ENCODE results near the gene KBTBD7.

- TF ChIP-seq, protein P1, sequence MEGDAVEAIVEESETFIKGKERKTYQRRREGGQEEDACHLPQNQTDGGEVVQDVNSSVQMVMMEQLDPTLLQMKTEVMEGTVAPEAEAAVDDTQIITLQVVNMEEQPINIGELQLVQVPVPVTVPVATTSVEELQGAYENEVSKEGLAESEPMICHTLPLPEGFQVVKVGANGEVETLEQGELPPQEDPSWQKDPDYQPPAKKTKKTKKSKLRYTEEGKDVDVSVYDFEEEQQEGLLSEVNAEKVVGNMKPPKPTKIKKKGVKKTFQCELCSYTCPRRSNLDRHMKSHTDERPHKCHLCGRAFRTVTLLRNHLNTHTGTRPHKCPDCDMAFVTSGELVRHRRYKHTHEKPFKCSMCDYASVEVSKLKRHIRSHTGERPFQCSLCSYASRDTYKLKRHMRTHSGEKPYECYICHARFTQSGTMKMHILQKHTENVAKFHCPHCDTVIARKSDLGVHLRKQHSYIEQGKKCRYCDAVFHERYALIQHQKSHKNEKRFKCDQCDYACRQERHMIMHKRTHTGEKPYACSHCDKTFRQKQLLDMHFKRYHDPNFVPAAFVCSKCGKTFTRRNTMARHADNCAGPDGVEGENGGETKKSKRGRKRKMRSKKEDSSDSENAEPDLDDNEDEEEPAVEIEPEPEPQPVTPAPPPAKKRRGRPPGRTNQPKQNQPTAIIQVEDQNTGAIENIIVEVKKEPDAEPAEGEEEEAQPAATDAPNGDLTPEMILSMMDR (conservative IDR thresholded peaks at IDR 0.05) = no peak
- TF ChIP-seq ZFX (IDR thresholded peaks at IDR 0.05) = no peak
Observed at GRCh38 chr13:41199079-41199478, 4.7 kb upstream of the KBTBD7 start.

All from C4-2B (cell line).